CD4-positive, CD25-positive, alpha-beta regulatory T cell (primary cell): ENCODE data around the gene JAM3. TPM values are rescaled to one million over a fixed set of nuclear protein-coding genes. Genes with fewer than 3 reads are reported as not detected.
"Not testable (repeated sequence)": the region's sequence is repeated elsewhere in the genome, so short reads cannot be mapped to it uniquely, and the experiment has no call there.

Source experiments
- ATAC-seq, 2 donors: fragments of 150-1000 bp; cut with Tn5 transposase; one replicate each; pipeline ENCODE4 v1.10.0; 2021; ENCODE audit warnings: low read depth in 2 of 2, moderate number of reproducible peaks in 2 of 2, moderate library complexity in 1 of 2
- DNase-seq, 3 donors: peaks; one replicate each; pipeline versions ENCODE4 v3.0.0 to v3.0.0-alpha.2; 2012 to 2022; ENCODE audit warnings: mixed read lengths in 1 of 3
- H3K27ac ChIP-seq: one replicate; pipeline ENCODE4 v1.7.0; 2013; ENCODE audit warnings: mild to moderate bottlenecking, low read length; ENCODE audit not compliant: insufficient read depth, poor library complexity, severe bottlenecking
- H3K27me3 ChIP-seq: one replicate; pipeline ENCODE4 v1.7.0; 2013; ENCODE audit warnings: low read length; ENCODE audit not compliant: control insufficient read depth, insufficient read depth
- H3K36me3 ChIP-seq: one replicate; pipeline ENCODE4 v1.7.0; 2013; ENCODE audit warnings: mild to moderate bottlenecking, low read length, moderate library complexity; ENCODE audit not compliant: control insufficient read depth, insufficient read depth
- H3K4me1 ChIP-seq: 2 replicates; pipeline ENCODE4 v1.7.0; 2013; ENCODE audit warnings: mild to moderate bottlenecking, low read length; ENCODE audit not compliant: insufficient read depth, control insufficient read depth, poor library complexity, severe bottlenecking
- H3K4me3 ChIP-seq: one replicate; pipeline ENCODE4 v1.7.0; 2013; ENCODE audit warnings: low read depth, mild to moderate bottlenecking, low read length, moderate library complexity
- H3K9me3 ChIP-seq, 2 experiments: 1 replicate in 1 of 2; 2 replicates in 1 of 2; pipeline ENCODE4 v1.7.0; 2013; ENCODE audit warnings: low read length in 2 of 2, mild to moderate bottlenecking in 1 of 2, moderate library complexity in 1 of 2; ENCODE audit not compliant: control insufficient read depth in 2 of 2
- H3K27ac Mint-ChIP-seq, 3 donors: one replicate each; pipeline ENCODE4 v1.8.0; 2020 to 2022; ENCODE audit warnings: mild to moderate bottlenecking in 3 of 3, mixed read lengths in 3 of 3, moderate library complexity in 2 of 3
- H3K27me3 Mint-ChIP-seq: one replicate; pipeline ENCODE4 v1.8.0; 2022; ENCODE audit warnings: mild to moderate bottlenecking, mixed read lengths
- H3K36me3 Mint-ChIP-seq: one replicate; pipeline ENCODE4 v1.8.0; 2020; ENCODE audit warnings: mixed read lengths
- H3K4me1 Mint-ChIP-seq, 4 donors: one replicate each; pipeline ENCODE4 v1.8.0; 2020 to 2022; ENCODE audit warnings: mixed read lengths in 4 of 4, mild to moderate bottlenecking in 1 of 4
- H3K4me3 Mint-ChIP-seq, 4 donors: one replicate each; pipeline ENCODE4 v1.8.0; 2020 to 2022; ENCODE audit warnings: mild to moderate bottlenecking in 4 of 4, mixed read lengths in 4 of 4, moderate library complexity in 3 of 4
- H3K9me3 Mint-ChIP-seq, 7 donors: one replicate each; pipeline ENCODE4 v1.8.0; 2020 to 2022; ENCODE audit warnings: mixed read lengths in 7 of 7, mild to moderate bottlenecking in 3 of 7, moderate library complexity in 2 of 7
- polyA plus RNA-seq, 4 donors: library from polyadenylated mRNA; unstranded; fragments of 300-500 nt; fragmentation: Illumina TruSeq; gene quantifications; one replicate each; pipeline ENCODE4 v1.2.3, GENCODE V29; 2021
- total RNA-seq: library from RNA; stranded (reverse); gene quantifications from one replicate; pipeline ENCODE4 v1.2.3, GENCODE V29; 2022

JAM3 gene
- total and polyA plus RNA-seq, 5 donors from 2014 or later: 3.1 to 5.5 (median 3.3) TPM

DNA sequence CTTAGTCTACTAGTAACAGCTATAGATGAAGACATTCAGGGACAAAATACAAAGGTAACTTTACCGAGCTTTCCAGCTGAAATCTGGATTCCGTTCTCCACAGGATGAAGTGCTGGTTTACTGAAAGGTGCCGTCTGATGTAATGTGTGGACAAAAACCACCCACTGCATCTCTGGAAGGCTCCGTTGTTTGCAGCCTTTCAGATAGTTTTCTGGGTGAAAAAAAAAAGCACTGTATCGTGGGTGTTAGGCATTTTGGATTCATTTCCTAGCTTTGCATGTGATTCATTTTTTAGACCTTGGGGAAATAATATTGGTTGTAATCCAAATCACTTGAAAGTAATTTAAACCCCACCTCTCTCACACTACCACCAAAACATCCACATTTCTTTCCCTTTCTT is 10.4 kb downstream of the JAM3 start:
- Mint-ChIP-seq H3K27ac (no peak overlapping the region), H3K4me3 (no peak overlapping the region), H3K9me3 (peaks cover 0 to 10% (median 2%) of the 10 kb centered on the region in 7 donors), H3K4me1 (no peaks in the 10 kb centered on the region), H3K27me3 (peaks cover 5% of the 10 kb centered on the region), H3K36me3 (peaks cover 3% of the 10 kb centered on the region)
- no peak for DNase-seq
- no peak for ATAC-seq
- H3K4me3 ChIP-seq: no peak overlapping the region
- H3K36me3 ChIP-seq: no peaks in the 10 kb centered on the region
- peaks cover 2% of the 10 kb centered on the region for H3K27me3 ChIP-seq
- no peaks in the 10 kb centered on the region for H3K4me1 ChIP-seq
- no peaks in the 10 kb centered on the region for H3K9me3 ChIP-seq
- no peak overlapping the region for H3K27ac ChIP-seq

DNA sequence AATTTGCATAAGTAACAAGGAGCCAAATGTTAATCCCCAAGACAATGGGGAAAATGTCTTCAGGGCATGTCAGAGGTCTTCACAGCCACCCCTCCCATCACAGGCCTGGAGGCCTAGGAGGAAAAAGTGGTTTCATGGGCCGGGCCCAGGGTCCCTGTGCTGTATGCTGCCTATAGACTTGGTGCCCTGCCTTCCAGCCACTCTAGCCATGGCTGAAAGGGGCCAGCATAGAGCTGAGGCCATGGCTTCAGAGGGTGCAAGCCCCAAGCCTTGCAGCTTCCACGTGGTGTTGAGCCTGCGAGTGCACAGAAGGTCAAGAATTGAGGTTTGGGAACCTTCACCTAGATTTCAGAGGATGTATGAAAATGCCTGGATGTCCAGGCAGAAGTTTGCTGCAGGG is 12.4 kb downstream of the JAM3 start:
- H3K4me3 Mint-ChIP-seq, H3K9me3 ChIP-seq, H3K27ac Mint-ChIP-seq, ATAC-seq, H3K36me3 Mint-ChIP-seq, H3K27me3 ChIP-seq, H3K27ac ChIP-seq, DNase-seq, H3K27me3 Mint-ChIP-seq, H3K4me1 Mint-ChIP-seq, H3K4me1 ChIP-seq, H3K4me3 ChIP-seq, H3K36me3 ChIP-seq: not testable (repeated sequence)
- H3K9me3 Mint-ChIP-seq: peaks cover 0 to 10% (median 2%) of the 10 kb centered on the region in 7 donors

DNA sequence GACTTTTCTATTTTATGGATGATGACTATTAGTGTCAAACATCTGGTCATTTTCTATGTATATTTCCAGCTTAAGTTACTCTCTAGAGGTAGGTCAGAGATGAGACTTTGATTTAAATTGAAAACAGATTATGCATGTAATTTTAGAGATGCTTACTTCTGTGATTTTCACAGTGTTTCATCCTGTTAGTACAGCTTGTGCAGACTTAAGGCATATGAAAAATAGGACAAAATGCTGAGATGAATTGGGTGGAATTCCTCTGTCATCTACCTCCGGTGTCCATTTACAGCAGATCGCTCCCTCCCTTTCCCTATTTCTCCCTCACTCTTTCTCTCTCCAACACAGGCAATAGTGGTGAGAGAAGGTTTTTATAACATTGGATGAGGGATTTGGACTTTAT is 14.1 kb downstream of the JAM3 start:
- Mint-ChIP-seq H3K4me3 (no peak overlapping the region), H3K4me1 (no peaks in the 10 kb centered on the region), H3K9me3 (peaks cover 0 to 10% (median 2%) of the 10 kb centered on the region in 7 donors), H3K36me3 (peaks cover 3% of the 10 kb centered on the region), H3K27me3 (peaks cover 8% of the 10 kb centered on the region), H3K27ac (no peak overlapping the region)
- Histone ChIP-seq H3K27me3 (peaks cover 7% of the 10 kb centered on the region), H3K4me1 (no peaks in the 10 kb centered on the region), H3K4me3 (no peak overlapping the region), H3K27ac (no peak overlapping the region), H3K9me3 (no peaks in the 10 kb centered on the region), H3K36me3 (no peaks in the 10 kb centered on the region)
- no peak for DNase-seq
- no peak for ATAC-seq

DNA sequence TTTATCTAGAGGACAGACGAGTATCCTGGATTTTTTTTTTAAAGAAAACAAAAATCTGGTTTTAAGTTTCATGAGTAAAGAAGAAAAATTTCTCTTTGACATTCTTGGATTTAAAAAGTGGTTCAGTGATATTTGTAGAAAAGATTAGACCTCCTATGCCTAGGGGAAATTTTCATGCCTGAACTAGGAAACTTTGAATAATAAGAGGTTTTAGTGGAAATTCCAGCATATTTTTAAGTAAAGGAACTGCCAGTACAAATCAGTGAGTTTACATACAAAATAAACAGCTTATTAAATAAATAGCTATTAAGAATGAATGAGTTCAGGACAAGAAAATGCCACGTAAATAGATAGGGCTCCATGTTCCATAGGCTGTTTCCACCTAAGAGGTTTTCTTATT is 17.5 kb downstream of the JAM3 start:
- peaks cover 9% of the 10 kb centered on the region for H3K27me3 Mint-ChIP-seq
- no peak overlapping the region for H3K27ac Mint-ChIP-seq
- no peak overlapping the region for H3K4me3 Mint-ChIP-seq
- H3K4me3 ChIP-seq: no peak overlapping the region
- H3K4me1 ChIP-seq: no peaks in the 10 kb centered on the region
- H3K9me3 Mint-ChIP-seq: peaks cover 0 to 3% (median 0%) of the 10 kb centered on the region in 7 donors
- H3K36me3 ChIP-seq: no peaks in the 10 kb centered on the region
- H3K9me3 ChIP-seq: no peaks in the 10 kb centered on the region
- H3K27ac ChIP-seq: no peak overlapping the region
- H3K36me3 Mint-ChIP-seq: no peaks in the 10 kb centered on the region
- peaks cover 5% of the 10 kb centered on the region for H3K27me3 ChIP-seq
- H3K4me1 Mint-ChIP-seq: no peaks in the 10 kb centered on the region
- no peak for ATAC-seq
- DNase-seq: no peak

DNA sequence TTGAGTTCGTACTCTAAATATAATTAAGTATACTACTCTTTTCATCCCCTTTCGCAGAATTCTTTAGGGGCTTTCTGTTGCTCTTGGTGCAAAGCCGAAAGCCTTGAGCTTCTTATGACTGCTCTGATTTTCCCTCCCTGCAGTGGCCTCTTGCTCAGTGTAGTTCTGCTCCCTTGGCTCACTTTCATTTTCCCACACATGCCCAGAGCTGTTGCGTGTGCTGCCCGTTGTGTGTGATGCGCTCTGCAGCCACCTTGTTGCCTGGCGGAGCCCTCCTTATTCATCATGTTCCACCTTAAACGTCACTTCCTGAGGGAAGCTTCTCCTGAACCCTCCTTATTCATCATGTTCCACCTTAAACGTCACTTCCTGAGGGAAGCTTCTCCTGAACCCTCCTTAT is 23.1 kb downstream of the JAM3 start:
- H3K4me1 ChIP-seq, H3K36me3 Mint-ChIP-seq, H3K4me3 Mint-ChIP-seq, H3K9me3 ChIP-seq, H3K9me3 Mint-ChIP-seq, ATAC-seq, DNase-seq, H3K27ac ChIP-seq, H3K27ac Mint-ChIP-seq, H3K27me3 Mint-ChIP-seq, H3K4me3 ChIP-seq, H3K27me3 ChIP-seq, H3K36me3 ChIP-seq: not testable (repeated sequence)
- peaks cover 0 to 10% (median 0%) of the 10 kb centered on the region in 4 donors for H3K4me1 Mint-ChIP-seq

DNA sequence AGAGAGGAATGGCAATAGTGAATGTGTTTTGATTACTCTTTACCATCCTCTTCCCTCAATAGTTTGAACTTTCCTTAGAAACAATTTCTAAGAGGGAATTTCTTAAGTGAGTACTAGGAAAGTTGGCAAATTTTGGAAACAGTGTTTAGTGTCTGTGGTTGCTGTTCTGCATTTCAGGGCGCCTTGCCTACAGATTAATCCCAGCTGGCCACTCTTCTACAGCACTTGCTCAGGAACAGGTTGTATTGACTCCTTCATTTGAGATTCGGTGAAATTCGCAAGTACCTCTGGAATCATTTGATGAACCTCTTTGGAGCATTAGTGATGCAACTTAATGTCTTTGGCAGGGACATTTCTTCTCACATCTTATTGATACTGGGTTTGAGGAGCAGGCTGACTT is 28.3 kb downstream of the JAM3 start:
- ATAC-seq (no peak), DNase-seq (no peak)
- no peak overlapping the region for H3K4me3 ChIP-seq
- no peaks in the 10 kb centered on the region for H3K36me3 ChIP-seq
- no peaks in the 10 kb centered on the region for H3K4me1 ChIP-seq
- no peak overlapping the region for H3K27ac Mint-ChIP-seq
- H3K36me3 Mint-ChIP-seq: no peaks in the 10 kb centered on the region
- H3K9me3 Mint-ChIP-seq: peaks cover 0 to 2% (median 0%) of the 10 kb centered on the region in 7 donors
- H3K27me3 ChIP-seq: peaks cover 3% of the 10 kb centered on the region
- no peak overlapping the region for H3K4me3 Mint-ChIP-seq
- H3K27ac ChIP-seq: no peak overlapping the region
- H3K4me1 Mint-ChIP-seq: peaks cover 0 to 9% (median 2%) of the 10 kb centered on the region in 4 donors
- H3K27me3 Mint-ChIP-seq: no peaks in the 10 kb centered on the region
- H3K9me3 ChIP-seq: no peaks in the 10 kb centered on the region

DNA sequence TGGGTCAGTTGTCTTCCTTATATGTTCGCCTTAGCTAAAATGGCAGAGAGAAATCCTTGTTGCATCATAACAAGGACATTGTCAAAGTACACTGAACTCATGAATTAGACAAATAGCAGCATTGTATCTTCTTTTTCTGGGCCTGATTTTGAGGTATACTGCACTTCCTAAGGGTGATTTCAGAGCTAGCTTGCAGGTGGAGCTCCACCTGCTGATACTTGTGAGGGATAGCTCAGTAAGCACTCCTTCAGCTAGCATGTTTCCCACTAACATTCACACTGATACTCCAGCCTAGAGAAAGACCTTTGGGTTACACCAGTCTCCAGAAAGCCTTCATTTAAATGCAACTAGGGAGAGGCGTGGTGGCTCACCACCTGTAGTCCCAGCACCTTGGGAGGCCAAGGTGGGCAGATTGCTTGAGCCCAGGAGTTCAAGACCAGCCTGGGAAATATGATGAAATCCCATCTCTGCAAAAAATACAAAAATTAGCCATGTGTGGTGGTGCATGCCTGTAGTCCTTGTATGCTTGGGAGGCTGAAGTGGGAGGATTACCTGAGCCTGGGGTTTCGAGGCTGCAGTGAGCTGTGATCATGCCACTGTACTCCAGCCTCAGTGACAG is 29.8 kb downstream of the JAM3 start:
- no peaks in the 10 kb centered on the region for H3K36me3 Mint-ChIP-seq
- ATAC-seq (no peak), DNase-seq (peak in 1 of 3 donors; percentile 46)
- no peak overlapping the region for H3K4me3 ChIP-seq
- H3K27me3 Mint-ChIP-seq: no peaks in the 10 kb centered on the region
- no peak overlapping the region for H3K27ac Mint-ChIP-seq
- peaks cover 0 to 3% (median 1%) of the 10 kb centered on the region in 4 donors for H3K4me1 Mint-ChIP-seq
- H3K4me3 Mint-ChIP-seq: no peak overlapping the region
- H3K9me3 ChIP-seq: no peaks in the 10 kb centered on the region
- peaks cover 3% of the 10 kb centered on the region for H3K27me3 ChIP-seq
- no peak overlapping the region for H3K27ac ChIP-seq
- H3K9me3 Mint-ChIP-seq: peaks cover 0 to 3% (median 0%) of the 10 kb centered on the region in 7 donors
- no peaks in the 10 kb centered on the region for H3K4me1 ChIP-seq
- no peaks in the 10 kb centered on the region for H3K36me3 ChIP-seq

DNA sequence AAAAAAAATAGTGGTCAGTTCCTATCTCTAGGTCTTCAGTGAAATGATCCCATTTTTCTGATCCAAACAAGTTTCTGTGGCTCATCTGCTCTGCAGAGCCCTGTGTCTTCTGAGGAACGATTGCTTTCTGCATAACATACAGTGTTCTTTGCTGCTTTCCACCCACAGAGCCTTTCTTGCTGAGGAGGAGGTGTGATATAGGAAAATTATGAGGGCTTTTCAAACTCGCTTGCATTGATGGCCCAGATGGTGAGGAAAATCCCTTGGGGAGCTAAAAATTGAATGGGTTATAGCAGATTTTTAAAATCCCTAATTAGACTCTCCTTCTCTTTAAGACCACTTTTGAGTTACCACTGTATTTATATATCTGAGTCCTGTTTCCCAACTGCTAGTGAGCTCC is 31.3 kb downstream of the JAM3 start:
- Mint-ChIP-seq H3K27ac (no peak overlapping the region), H3K36me3 (no peaks in the 10 kb centered on the region), H3K27me3 (peaks cover under 1% of the 10 kb centered on the region), H3K4me1 (peaks cover 0 to 3% (median 0%) of the 10 kb centered on the region in 4 donors), H3K4me3 (no peak overlapping the region), H3K9me3 (peaks cover 0 to 9% (median 0%) of the 10 kb centered on the region in 7 donors)
- Histone ChIP-seq H3K36me3 (no peaks in the 10 kb centered on the region), H3K4me1 (no peaks in the 10 kb centered on the region), H3K27me3 (peaks cover 3% of the 10 kb centered on the region), H3K27ac (no peak overlapping the region), H3K9me3 (no peaks in the 10 kb centered on the region), H3K4me3 (no peak overlapping the region)
- ATAC-seq (no peak), DNase-seq (no peak)
